Right ventricle myocardium inferior (tissue), 1 donor: ENCODE results near the gene PRR36. TPM values are rescaled to one million over a fixed set of nuclear protein-coding genes. Genes with fewer than 3 reads are reported as not detected.
"Not testable (repeated sequence)": the region's sequence is repeated elsewhere in the genome, so short reads cannot be mapped to it uniquely, and the experiment has no call there.

Source experiments
- ATAC-seq: fragments of 200-7000 bp; cut with Tn5 transposase; one replicate; pipeline ENCODE4 v1.9.1; 2020; ENCODE audit warnings: mild to moderate bottlenecking, moderate library complexity
- DNase-seq: peaks from one replicate; pipeline ENCODE4 v3.0.0; 2021; ENCODE audit errors: missing footprints
- intact Hi-C: fragments of 100-400 bp; cut with DNase I; formaldehyde crosslinking; loops from one replicate; pipeline ENCODE4 v1.11.0; 2022
- total RNA-seq: library from RNA; stranded (reverse); fragmentation: NEBNext Ultra II Directional; extraction: Animal tissue kit (Norgen Biotek cat#: 25700); gene quantifications from one replicate; pipeline ENCODE4 v1.2.1, GENCODE V29; 2021
- donor health status: DM: no; HTN: yes; CAD: no; lungs with severe emphysema.

Gene PRR36
- total RNA-seq, 1 donor from 2014 or later, result not detected

DNA sequence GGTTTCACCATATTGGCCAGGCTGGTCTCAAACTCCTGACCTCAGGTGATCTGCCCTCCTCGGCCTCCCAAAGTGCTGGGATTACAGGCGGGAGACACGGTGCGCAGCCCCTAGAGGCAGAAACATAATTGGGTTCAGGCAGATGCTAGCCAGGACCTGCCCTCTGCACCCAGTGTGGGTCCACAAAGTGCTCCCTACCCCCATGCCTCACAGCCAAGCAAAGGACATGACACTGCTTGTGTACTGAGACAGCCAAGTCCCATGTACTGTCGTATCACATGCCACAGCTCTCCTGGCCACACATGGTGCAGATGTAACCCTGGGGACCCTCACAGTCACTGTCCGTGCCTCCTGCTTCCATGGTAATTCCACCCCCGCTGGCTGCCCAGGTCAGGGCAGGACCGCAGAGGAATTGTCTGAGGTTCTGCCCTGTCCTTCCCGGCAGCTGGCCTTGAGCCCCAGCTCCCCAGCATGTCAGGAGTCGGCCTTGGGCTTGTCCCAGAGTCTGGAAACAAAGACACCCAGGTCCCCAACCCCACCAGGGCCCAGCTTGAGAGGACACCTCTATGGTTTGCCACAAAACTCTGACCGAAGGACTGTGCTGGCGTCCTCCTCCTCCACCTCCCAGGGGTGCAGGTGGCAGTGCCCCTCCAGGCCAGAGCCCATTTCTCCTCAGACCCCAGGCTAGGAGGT is 7.6 kb downstream of the PRR36 start:
- intact Hi-C loops, result no loop called here
- ATAC-seq (no peak), DNase-seq (peak; percentile 43)

DNA sequence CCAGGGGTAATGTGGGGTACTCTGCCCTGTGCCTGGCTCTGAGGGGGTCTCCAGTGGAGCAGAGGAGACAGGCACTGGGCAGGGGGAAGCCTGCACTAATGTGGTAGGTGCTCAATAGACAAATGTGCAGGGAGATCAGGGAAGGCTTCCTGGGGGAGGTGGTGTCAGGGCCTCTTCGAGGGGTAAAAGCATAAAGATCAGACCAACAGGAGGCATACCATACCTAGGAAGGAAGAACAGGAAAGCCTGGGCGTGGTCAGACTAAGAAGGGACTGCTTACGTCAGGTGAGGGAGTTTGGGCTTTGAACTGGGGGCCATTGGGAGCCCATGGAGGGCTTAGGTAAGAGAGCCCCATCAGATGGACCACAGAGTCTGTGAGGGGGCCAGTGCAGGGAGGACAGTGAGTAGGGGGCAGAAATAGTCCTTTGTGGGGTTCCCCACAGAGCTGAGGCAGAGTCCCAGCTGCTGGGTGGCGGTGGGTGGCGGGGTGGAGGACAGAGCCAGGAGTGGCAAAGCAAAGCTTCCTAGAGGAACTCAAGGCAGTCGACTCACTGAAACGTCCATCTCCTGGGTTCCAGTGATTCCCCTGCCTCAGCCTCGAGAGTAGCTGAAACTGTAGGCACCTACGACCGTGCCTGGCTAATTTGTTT is 8.8 kb downstream of the PRR36 start:
- peak; percentile 5 for DNase-seq
- intact Hi-C loops, result no loop called here
- ATAC-seq, result no peak

DNA sequence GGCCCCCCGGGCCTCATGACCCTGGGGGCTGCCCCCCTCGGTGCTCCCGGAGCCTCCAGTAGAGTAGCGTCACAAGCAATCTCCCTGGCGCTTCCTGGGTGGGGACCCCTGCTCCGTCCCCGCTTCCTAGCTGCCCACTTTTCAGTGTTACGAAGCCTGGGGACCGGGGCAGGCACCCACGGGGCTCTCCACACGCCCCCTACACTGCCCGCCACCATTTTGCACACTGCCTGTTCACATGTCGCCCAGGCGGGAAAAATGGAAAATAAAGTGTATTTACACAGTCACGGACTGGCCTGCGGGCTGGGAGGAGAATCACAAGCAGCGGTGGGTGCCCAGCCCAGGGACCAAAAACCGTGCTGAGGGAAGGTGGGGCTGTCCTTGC is 9.5 kb downstream of the PRR36 start:
- intact Hi-C loops, result no loop called here
- ATAC-seq, result no peak
- DNase-seq, result no peak

DNA sequence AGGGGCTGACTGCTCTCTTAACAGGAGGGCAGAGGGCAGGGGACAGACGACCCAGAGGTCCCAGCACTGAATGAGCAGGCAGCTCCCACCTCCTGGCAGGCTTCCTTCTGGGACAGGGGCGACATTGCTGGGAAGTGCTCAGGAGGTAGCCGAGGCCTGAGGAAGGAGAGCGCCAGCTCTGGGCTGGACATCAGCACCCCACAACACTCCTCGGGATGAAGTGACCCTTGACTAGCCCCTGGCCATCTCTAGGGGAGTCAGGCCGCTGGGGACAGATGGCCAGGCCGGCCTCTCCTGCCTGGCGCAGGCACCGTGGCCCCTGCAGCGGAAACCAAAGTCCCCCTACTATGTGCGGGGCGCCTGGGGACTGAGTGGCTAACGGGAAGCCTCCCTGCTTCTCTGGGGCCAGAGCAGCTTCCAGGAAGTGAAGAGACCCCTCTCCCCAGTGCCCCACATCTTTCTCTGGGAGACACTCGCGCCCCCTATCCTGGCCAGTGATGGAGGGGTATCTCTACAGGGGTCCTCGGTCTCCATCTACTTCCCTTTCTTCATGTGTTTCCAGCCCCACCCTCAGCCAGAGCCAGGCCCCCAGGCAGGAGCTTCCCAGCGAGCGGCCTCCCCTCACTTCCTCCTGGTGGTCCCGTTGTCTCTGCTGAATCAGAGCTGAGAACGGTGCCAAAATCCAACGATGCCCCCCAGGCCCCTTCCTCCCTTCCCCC is 10.1 kb downstream of the PRR36 start:
- DNase-seq, result no peak
- no peak for ATAC-seq
- intact Hi-C loops, result no loop called here

DNA sequence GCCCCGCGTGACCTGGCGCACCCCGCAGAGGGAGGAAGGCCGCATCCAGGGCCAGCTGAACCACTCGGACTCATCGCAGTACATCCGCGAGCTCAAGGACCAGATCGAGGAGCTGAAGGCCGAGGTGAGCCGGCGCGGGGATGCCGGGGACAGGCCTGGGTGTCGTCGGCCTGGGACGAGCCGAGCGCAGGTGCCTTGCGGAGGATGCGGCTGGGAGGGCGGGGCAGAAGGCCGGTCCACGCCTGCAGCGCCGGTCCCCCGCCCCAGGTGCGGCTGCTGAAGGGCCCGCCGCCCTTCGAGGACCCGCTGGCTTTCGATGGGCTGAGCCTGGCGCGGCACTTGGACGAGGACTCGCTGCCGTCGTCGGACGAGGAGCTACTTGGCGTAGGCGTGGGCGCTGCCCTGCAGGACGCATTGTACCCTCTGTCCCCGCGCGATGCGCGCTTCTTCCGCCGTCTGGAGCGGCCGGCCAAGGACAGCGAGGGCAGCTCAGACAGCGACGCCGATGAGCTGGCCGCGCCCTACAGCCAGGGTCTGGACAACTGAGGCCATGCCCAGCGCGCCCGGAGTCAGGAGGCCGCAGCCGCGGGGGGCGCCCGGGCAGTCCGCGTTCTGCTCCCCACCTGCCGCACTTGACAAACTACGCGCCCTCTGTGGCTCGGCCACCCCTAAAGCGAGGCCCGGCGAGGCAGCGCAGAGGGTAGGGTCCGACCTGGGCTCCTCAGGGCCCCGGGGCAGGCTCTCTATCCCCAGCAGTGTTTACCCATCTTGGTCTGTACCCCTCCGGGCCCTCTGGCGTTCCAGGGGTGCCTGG is 10.8 kb downstream of the PRR36 start:
- peak; percentile 60 for DNase-seq
- no peak for ATAC-seq
- intact Hi-C loops, result no loop called here

DNA sequence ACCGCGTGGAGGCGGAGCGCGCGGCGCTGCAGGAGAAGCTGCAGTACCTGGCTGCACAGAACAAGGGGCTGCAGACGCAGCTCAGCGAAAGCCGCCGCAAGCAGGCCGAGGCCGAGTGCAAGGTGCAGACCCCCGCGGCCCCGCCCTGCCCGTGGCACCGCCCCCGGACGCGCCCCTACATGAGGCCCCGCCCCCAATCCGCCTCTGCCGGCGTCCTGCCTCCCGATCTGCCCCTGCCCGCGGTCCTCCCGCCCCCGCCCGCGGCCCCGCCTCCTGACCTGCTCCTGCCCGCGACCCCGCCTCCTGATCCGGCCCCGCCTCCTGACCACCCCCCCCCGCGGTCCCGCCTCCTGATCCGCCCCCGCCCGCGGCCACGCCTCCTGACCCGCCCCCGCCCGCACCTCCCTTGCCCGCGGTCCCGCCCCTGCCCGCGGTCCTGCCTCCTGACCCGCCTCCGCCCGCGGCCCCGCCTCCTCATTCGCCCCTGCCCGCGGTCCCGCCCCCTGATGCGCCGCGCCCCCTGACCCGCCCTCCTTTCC is 11.7 kb downstream of the PRR36 start:
- DNase-seq (peak; percentile 53), ATAC-seq (no peak)
- intact Hi-C loops, result no loop called here

DNA sequence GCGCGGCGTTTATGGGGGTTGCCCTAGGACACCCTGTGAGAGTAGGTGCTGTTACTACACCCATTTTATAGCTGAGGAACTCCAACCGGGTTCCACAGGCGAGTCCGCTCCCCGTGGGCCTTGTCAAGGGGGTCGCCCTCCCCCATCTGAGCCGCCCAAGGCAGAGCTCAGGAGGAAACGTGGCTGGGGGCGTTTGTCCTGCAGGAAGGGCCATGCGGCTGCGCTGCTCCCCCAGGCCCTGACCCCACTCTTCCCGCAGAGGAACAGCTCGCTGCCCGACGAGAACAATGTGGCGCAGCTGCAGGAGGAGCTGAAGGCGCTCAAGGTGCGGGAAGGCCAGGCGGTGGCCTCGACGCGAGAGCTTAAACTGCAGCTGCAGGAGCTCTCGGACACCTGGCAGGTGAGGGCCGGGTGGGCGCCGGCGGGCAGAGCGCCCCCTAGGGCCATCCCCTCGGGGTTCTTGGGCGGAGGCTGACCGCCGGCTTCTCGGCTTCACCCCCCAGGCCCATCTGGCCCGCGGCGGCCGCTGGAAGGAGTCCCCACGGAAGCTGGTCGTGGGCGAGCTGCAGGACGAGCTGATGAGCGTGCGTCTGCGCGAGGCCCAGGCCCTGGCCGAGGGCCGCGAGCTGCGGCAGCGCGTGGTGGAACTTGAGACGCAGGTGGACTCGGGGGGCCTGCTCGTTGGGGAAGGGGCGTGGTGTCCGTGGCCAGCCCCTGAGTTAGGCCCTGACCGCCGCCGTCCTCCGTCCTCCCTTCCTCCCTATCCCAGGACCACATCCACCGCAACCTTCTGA is 12.4 kb downstream of the PRR36 start:
- intact Hi-C loops, result no loop called here
- no peak for ATAC-seq
- DNase-seq, result peak; percentile 25

DNA sequence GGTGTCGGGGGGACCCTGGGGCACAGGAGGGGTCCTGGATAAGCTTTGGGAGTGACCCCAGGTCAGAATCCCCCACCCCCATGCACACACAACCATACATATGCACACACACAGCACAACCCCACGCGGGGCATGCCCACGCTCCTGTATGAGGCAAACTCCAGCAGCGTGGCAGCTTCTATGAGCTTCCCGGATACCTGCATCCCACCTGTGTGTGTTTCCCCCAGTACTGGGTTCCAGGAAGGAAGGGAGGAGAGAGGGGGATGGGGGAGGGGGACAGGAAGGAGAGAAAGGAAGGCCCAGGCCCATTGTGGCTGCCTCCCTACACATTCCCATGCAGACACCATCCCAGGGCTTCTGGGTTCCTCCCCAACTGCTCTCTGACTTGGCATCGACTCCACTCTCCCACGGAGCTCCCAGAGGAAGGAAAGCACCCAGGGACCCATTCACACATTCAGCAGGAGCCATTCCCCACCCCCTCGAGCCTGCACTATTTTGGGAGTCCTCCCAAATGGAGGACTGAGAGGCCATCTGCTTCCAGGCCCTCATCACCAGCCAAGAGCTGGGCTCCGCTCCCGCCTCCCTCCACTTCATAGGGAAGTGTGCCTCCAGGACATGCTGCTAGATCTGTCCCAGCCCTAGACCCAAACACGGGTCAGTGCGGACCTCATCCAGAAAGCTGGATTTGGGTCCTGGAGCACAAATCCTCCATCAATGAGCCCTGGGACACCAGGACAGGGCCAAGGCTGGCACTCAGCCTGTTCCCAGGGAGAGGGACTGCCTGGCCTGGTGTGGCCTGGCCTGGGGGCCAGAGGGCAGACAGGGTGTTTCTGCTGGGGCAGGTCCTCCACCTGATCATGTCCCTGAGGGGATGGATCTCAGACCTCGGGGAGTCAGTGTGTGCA is 13.2 kb downstream of the PRR36 start:
- ATAC-seq, result peak; percentile 44
- peak; percentile 61 for DNase-seq
- intact Hi-C loops, result no loop called here

DNA sequence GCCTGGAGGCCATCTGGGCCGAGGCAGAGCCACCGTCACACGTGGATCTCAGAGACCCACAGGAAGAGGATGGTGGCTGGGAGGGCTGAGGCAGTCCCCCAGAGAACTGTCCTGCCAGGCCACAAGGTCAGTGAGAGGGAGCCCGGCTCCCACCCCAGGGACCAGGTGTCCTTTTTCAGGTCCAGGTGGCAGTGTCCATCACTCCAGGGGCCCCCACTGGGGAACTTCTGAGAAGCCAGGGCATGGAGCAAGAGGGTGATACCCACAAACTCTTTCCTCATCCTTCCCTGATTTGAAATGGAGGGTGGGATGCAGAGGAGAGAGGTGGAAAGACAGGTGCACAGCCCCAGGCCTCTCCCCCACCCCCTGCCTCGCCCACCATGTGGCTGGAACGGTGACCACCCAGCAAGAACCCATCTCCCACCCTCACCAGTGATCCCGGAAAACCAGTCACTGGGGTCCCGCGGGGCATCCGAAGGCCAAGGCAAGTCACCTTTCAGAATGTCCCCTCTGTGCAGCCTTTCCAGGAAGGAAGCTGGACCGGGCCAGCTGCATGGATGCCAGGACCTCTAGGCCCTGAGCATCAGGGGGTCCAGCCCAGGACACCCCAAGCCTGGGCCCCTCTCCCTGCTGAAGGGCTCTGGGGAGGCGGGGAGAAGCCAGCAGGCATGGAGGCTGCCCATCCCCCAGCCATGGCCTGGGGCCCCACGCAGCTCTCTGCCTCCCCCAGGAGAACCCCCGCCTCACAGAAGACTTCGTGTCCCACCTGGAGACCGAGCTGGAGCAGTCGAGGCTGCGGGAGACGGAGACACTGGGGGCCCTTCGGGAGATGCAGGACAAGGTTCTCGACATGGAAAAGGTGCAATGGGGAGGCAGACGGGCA is 14.1 kb downstream of the PRR36 start:
- DNase-seq, result peak; percentile 37
- intact Hi-C loops, result no loop called here
- no peak for ATAC-seq

DNA sequence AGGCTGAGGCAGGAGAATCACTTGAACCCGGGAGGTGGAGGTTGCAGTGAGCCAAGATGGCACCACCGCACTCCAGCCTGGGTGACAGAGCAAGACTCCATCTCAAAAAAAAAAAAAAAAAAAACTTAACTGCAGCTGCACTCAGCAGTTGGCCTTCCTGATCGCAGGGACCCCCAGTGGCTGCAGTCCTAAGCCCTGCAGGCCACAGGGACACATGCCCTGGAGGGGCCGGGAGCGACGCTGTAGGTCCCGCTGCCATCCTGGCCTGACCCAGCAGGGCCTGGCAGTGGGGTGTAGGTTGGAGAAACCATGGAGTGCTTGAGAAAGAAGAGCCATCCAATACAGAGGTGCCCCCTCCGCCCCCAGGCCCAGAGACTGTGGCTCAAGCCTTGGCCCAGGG is 15.1 kb downstream of the PRR36 start:
- intact Hi-C loops, ATAC-seq: not testable (repeated sequence)
- DNase-seq, result peak; percentile 30

DNA sequence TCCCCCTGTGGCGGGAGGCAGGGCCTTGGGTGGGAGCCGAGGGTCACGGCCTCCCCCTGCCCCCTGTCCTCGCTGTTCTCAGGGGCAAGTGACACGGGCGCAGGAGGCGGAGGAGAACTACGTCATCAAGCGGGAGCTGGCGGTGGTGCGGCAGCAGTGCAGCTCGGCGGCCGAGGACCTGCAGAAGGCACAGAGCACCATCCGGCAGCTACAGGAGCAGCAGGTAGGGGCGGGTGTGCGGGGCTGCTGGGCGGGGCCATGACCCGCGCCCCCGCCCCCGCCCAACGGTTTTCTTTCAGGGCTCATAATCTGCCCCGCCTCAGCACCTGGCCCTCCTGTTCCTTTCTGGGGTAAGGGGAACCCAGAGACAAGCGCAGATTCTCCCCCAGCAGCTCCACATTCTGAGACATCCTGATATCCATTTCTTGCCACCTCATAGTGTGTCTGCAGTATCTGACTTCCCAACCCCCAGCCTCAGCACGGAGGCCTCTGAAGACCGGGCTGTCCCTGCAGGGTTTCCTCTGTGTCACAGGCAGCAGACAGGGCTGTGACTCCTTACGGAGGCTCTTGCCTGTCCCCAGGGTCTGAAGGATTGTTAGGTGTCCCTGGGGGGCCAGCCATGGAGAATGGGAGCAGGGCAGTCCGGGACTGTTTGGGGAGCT is 15.9 kb downstream of the PRR36 start:
- ATAC-seq, result no peak

DNA sequence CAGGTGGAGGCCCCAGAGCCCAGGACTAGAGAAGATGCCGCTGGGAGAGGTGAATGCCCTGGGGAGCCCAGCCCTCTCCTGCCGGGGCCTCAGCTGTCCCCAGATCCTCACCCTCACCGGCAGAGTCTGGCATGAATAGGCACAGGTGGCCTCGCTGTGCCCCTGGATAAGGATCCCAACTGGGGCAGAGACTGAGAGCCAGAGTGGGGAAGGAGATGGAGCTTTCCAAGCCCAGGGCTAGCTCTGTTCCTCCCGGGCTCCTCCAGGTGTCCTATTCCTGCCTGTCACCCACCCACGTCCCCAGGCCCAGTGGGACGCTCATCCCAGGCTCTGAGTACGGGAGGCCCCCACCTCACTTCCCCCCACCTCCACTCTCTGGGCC is 16.5 kb downstream of the PRR36 start:
- intact Hi-C loops, result no loop called here
- ATAC-seq, result no peak
- DNase-seq, result no peak

More for the DNA sequence above, 15.9 kb downstream of the PRR36 start:
- intact Hi-C loops, result no loop called here
- peak; percentile 32 for DNase-seq

DNA sequence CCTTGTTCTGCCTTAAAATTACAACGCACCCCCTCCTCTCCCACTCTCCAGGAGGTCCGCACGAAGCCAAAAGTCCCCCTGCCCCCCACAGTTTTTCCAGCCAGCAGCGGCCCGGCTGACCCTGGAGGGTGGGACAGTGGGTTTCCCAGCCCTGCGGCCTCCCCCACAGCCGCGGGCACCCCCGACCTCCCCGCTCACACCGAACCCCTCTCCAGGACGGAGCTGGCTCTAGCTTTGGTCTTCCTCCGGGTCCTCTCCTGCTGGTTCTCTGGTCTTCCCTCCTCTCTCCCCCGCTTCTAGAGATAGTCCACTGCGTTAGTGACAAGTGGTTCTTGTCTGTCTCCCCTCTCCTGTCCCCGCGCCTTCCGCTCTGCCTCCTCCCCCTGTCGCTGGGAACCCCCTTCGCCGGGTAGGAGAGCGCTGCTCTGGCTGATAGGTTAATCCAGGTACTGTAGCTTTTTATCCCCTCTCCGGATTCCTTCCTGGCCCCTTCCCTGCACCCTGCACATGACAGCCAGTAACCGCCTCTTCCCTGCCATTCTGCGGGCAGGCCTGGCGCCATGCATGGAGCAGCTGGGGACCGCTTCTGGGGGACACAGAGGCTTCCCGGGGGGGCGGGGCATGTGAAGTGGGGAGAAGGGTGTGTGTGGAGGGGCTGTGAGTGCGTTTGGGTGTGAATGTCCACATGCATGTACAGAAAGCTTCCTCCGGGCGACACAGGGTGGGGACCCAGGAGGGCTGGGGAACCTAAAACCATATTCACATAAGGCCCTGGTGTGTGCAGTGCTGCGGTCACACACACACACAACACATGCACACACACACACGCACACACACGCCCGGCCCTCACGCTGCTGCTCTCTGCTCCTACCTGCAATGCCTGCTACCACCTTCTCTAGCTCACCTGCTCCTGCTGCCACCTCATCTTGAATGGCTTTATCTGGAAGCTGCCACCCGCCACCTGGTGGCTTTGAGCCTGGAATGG is 17.2 kb downstream of the PRR36 start:
- no peak for DNase-seq
- intact Hi-C loops, result no loop called here
- no peak for ATAC-seq

DNA sequence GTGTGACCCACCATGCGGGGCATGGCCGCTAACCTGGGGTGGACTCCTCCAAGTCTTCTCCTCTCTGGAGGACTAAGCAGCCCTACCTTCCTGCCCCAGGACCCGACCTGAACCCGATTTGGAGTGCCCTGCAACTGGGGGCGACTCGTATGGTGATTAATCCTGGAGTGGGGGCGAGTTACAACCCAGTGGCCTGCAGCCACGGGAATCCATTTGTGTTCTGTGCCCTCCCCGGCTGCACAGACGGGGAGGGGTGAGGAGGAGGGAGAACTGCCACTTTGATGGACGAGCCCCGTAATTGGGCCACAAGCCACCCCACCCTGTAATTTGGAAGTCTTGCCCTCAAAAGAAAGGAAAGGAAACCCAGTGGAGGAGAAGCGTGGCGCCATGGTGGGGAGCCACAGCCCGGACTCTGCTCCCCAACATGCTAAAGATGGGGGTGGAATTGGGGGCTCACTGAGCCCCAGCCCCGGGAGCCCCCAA is 18.0 kb downstream of the PRR36 start:
- intact Hi-C loops, result no loop called here
- DNase-seq, result no peak
- no peak for ATAC-seq
